Transverse colon (tissue), 4 donors: ENCODE data around the gene PSORS1C1.

ENCODE experiments used
- CTCF ChIP-seq, 5 experiments: fragments of 200-600 bp in 3 of 5; fragments of 450-650 bp in 2 of 5; sonication (generic) in 3 of 5; IDR thresholded peaks; 1 replicate in 2 of 5; 2 replicates in 3 of 5; pipeline ENCODE4 v1.5.1; 2016 to 2017; ENCODE audit warnings: antibody characterized with exemption in 5 of 5, inconsistent platforms in 3 of 5, mild to moderate bottlenecking in 2 of 5, moderate library complexity in 1 of 5
- POLR2AphosphoS5 ChIP-seq, 3 donors: sonication (generic); formaldehyde crosslinking; IDR thresholded peaks; one replicate each; pipeline ENCODE4 v1.6.1; 2016; ENCODE audit warnings: antibody characterized with exemption in 3 of 3

GRCh38 chr6:31158863-31159855, 44.6 kb downstream of the PSORS1C1 start:
- no peak for TF ChIP-seq CTCF (IDR thresholded peaks at IDR 0.05)
- no peak for TF ChIP-seq POLR2AphosphoS5 (IDR thresholded peaks at IDR 0.05)
